Activated CD8-positive, alpha-beta T cell treated with anti-CD3 and anti-CD28 coated beads, Interleukin-2, amount 10 ng/mL, durations not matched to agents 7 days and 5 days (primary cell): ENCODE measurements around the gene TMEM117. TPM values are rescaled to one million over a fixed set of nuclear protein-coding genes. Genes with fewer than 3 reads are reported as not detected.
"Not testable (repeated sequence)": the region's sequence is repeated elsewhere in the genome, so short reads cannot be mapped to it uniquely, and the experiment has no call there.

Source experiments
- ATAC-seq: fragments of 150-1000 bp; cut with Tn5 transposase; one replicate; pipeline ENCODE4 v1.10.0; 2021; ENCODE audit warnings: moderate library complexity
- CTCF ChIA-PET: fragments of 350-600 bp; sonication (Branson Sonifier 250); formaldehyde crosslinking; loops from one replicate; lab custom pipeline; 2021; ENCODE audit warnings: antibody characterized with exemption; lab: Charles Lee
- POLR2A ChIA-PET: fragments of 350-600 bp; sonication (Branson Sonifier 250); formaldehyde crosslinking; loops from one replicate; lab custom pipeline; 2021; ENCODE audit warnings: antibody characterized with exemption; lab: Charles Lee
- DNase-seq: peaks from one replicate; pipeline ENCODE4 v3.0.0-alpha.2; 2020
- H3K27ac Mint-ChIP-seq: one replicate; pipeline ENCODE4 v1.8.0; 2021; ENCODE audit warnings: mild to moderate bottlenecking, mixed read lengths
- H3K27me3 Mint-ChIP-seq: one replicate; pipeline ENCODE4 v1.8.0; 2021; ENCODE audit warnings: low read depth, mixed read lengths
- H3K36me3 Mint-ChIP-seq: one replicate; pipeline ENCODE4 v1.8.0; 2021; ENCODE audit warnings: low read depth, mixed read lengths
- H3K4me1 Mint-ChIP-seq: one replicate; pipeline ENCODE4 v1.8.0; 2021; ENCODE audit warnings: low read depth, mixed read lengths
- H3K4me3 Mint-ChIP-seq: one replicate; pipeline ENCODE4 v1.8.0; 2021; ENCODE audit warnings: mild to moderate bottlenecking, mixed read lengths
- H3K9me3 Mint-ChIP-seq: one replicate; pipeline ENCODE4 v1.8.0; 2022; ENCODE audit warnings: mixed read lengths; ENCODE audit not compliant: insufficient read depth
- total RNA-seq, 2 experiments: library from RNA; stranded (reverse); gene quantifications; one replicate each; pipeline ENCODE4 v1.2.3, GENCODE V29; 2021

The TMEM117 gene
- total RNA-seq, 2 experiments from 2014 or later: 0.24 to 0.86 TPM

- no peak overlapping the region for H3K27ac Mint-ChIP-seq
- H3K4me1 Mint-ChIP-seq: no peaks in the 10 kb centered on the region
- no peaks in the 10 kb centered on the region for H3K9me3 Mint-ChIP-seq
- no peak for ATAC-seq
- CTCF ChIA-PET: interaction anchor here (0.6 to 1.3 kb wide), 2 partner anchors 19 to 57 kb away, joined by 3 to 4 read pairs; no protein-coding TSS in a partner anchor
- no peaks in the 10 kb centered on the region for H3K36me3 Mint-ChIP-seq
- H3K27me3 Mint-ChIP-seq: no peaks in the 10 kb centered on the region
- POLR2A ChIA-PET: no interaction called here
- no peak overlapping the region for H3K4me3 Mint-ChIP-seq
- no peak for DNase-seq
Measured at GRCh38 chr12:43863770-43864366, 28.0 kb downstream of the TMEM117 start.

GRCh38 chr12:43864557-43864956, 28.7 kb downstream of the TMEM117 start:
- CTCF ChIA-PET, DNase-seq, H3K4me3 Mint-ChIP-seq, POLR2A ChIA-PET, H3K27ac Mint-ChIP-seq, ATAC-seq, H3K36me3 Mint-ChIP-seq, H3K9me3 Mint-ChIP-seq, H3K27me3 Mint-ChIP-seq, H3K4me1 Mint-ChIP-seq: not testable (repeated sequence)

DNA sequence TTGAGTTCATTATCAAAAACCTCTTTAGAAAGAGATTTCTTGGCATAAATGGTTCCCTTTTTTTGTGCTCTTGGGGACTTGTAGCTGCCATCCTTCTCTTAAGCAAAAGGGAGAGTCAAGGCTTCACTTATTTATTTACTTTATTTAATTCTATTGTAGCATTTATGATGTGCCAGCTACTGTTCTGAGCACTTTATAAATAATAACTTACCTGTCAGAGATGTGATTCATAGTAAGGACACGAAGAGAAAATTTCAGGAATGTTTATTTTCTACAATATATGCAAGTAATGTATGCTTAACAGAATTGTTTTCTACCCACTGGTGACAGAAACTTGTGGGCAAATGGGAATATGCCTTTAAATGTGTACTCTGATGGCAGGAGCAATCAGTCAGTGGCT, 33.3 kb downstream of the TMEM117 start:
- Mint-ChIP-seq H3K27me3 (peaks cover 4% of the 10 kb centered on the region), H3K27ac (no peak overlapping the region), H3K36me3 (no peaks in the 10 kb centered on the region), H3K9me3 (no peaks in the 10 kb centered on the region), H3K4me3 (no peak overlapping the region), H3K4me1 (no peaks in the 10 kb centered on the region)
- CTCF ChIA-PET: no interaction called here
- ATAC-seq: no peak
- no peak for DNase-seq
- POLR2A ChIA-PET: no interaction called here

GRCh38 chr12:43869765-43870164, 33.9 kb downstream of the TMEM117 start:
- H3K27ac Mint-ChIP-seq, H3K36me3 Mint-ChIP-seq, CTCF ChIA-PET, H3K4me3 Mint-ChIP-seq, H3K4me1 Mint-ChIP-seq, DNase-seq, H3K9me3 Mint-ChIP-seq, POLR2A ChIA-PET, ATAC-seq, H3K27me3 Mint-ChIP-seq: not testable (repeated sequence)

DNA sequence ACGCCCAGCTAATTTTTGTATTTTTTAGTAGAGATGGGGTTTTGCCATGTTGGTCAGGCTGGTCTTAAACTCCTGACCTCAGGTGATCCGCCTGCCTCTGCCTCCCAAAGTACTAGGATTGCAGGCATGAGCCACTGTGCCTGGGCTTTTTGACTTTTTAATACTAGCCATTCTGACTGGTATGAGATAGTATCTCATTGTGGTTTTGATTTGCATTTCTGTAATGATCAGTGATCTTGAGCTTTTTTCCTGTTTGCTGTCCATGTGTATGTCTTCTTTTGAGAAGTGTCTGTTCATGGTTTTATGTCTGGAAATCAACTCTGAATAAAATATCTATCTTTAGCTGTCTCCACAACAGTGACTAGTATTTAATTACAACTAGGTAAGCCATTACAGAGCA, 35.4 kb downstream of the TMEM117 start:
- H3K27me3 Mint-ChIP-seq, H3K4me3 Mint-ChIP-seq, DNase-seq, ATAC-seq, POLR2A ChIA-PET, H3K4me1 Mint-ChIP-seq, H3K27ac Mint-ChIP-seq, H3K9me3 Mint-ChIP-seq, H3K36me3 Mint-ChIP-seq: not testable (repeated sequence)
- CTCF ChIA-PET: interaction anchor here (1.2 to 1.6 kb wide), 2 partner anchors 12 to 13 kb away, joined by 4 to 5 read pairs; no protein-coding TSS in a partner anchor

- Mint-ChIP-seq H3K36me3 (no peaks in the 10 kb centered on the region), H3K27ac (no peak overlapping the region), H3K4me1 (no peaks in the 10 kb centered on the region), H3K4me3 (no peak overlapping the region), H3K9me3 (no peaks in the 10 kb centered on the region), H3K27me3 (peaks cover 4% of the 10 kb centered on the region)
- DNase-seq (no peak), ATAC-seq (no peak)
- ChIA-PET CTCF (interaction anchor here (1.2 to 1.6 kb wide), 2 partner anchors 11 to 12 kb away, joined by 4 to 5 read pairs; no protein-coding TSS in a partner anchor), POLR2A (no interaction called here)
Measured at GRCh38 chr12:43872396-43872795, 36.5 kb downstream of the TMEM117 start.

- ATAC-seq (no peak), DNase-seq (no peak)
- ChIA-PET POLR2A (interaction anchor here (1.0 kb wide), 1 partner anchor 72 kb away, joined by 4 read pairs; the partner anchor contains the start of gene TWF1), CTCF (interaction anchor here (0.8 kb wide), 1 partner anchor 42 kb away, joined by 3 read pairs; the partner anchor contains the start of gene TMEM117)
- Mint-ChIP-seq H3K36me3 (no peaks in the 10 kb centered on the region), H3K27ac (no peak overlapping the region), H3K9me3 (no peaks in the 10 kb centered on the region), H3K4me1 (no peaks in the 10 kb centered on the region), H3K27me3 (peaks cover under 1% of the 10 kb centered on the region), H3K4me3 (no peak overlapping the region)
Measured at GRCh38 chr12:43878050-43878449, 42.2 kb downstream of the TMEM117 start.

DNA sequence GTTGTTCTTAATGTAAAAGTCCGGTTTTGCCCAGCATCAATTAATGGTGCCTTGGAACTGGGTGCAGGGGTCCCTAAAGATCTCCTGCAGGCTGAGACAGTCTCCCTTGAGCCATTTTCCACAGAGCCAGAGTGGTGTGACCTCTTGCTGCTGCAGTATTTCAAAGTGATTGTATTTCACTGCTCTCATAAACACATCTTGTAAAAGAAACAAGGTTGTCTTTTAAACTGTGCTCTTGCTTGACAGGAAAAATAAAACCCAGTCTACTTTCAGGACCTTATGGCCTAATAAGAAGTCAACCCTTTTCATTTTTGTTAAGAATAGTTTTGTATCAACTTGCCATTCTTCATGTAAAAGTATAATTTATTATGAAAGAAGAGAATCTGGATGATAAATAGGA, 44.7 kb downstream of the TMEM117 start:
- Mint-ChIP-seq H3K9me3 (no peaks in the 10 kb centered on the region), H3K27ac (no peak overlapping the region), H3K27me3 (no peaks in the 10 kb centered on the region), H3K4me1 (no peaks in the 10 kb centered on the region), H3K4me3 (no peak overlapping the region), H3K36me3 (no peaks in the 10 kb centered on the region)
- ChIA-PET POLR2A (no interaction called here), CTCF (interaction anchor here (0.8 to 4.2 kb wide), 2 partner anchors 74 to 436 kb away, joined by 4 to 28 read pairs; partner anchors contain the start of gene TWF1)
- ATAC-seq (no peak), DNase-seq (no peak)

- H3K27ac Mint-ChIP-seq: no peak overlapping the region
- no peaks in the 10 kb centered on the region for H3K27me3 Mint-ChIP-seq
- ChIA-PET CTCF (interaction anchor here (0.7 to 4.2 kb wide), 23 partner anchors 9 to 439 kb away, joined by 3 to 34 read pairs (median 4); partner anchors contain the start of gene TWF1), POLR2A (interaction anchor here (1.2 to 2.0 kb wide), 2 partner anchors 76 to 123 kb away, joined by 3 to 10 read pairs; partner anchors contain the start of gene TWF1)
- H3K4me1 Mint-ChIP-seq: no peaks in the 10 kb centered on the region
- H3K4me3 Mint-ChIP-seq: no peak overlapping the region
- H3K9me3 Mint-ChIP-seq: no peaks in the 10 kb centered on the region
- ATAC-seq (peak; percentile 65), DNase-seq (peak; percentile 60)
- no peaks in the 10 kb centered on the region for H3K36me3 Mint-ChIP-seq
Measured at GRCh38 chr12:43882578-43883178, 46.8 kb downstream of the TMEM117 start.

DNA sequence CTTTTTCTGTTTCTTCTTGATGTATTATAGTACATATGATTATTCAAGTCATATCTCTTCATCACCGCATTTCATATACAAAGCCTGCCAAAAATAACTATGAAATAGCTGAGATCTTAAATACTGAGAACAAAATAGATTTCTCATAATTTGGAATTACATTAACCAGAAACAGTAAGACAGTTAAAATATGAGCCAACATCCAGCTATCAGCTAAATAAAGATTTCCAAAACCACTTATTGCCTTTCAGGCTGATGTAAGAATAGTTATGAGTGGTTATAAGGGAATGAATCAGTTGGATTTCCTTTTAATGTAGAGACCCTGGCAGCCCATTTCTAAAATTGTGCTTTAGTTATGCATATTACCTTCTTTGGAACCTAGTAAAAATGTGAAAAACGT, 47.4 kb downstream of the TMEM117 start:
- ATAC-seq (no peak), DNase-seq (no peak)
- Mint-ChIP-seq H3K9me3 (no peaks in the 10 kb centered on the region), H3K4me1 (no peaks in the 10 kb centered on the region), H3K4me3 (no peak overlapping the region), H3K27ac (no peak overlapping the region), H3K27me3 (no peaks in the 10 kb centered on the region), H3K36me3 (no peaks in the 10 kb centered on the region)
- ChIA-PET POLR2A (interaction anchor here (1.2 kb wide), 1 partner anchor 124 kb away, joined by 3 read pairs; no protein-coding TSS in a partner anchor), CTCF (interaction anchor here (0.7 to 4.2 kb wide), 19 partner anchors 8 to 440 kb away, joined by 3 to 34 read pairs (median 4); partner anchors contain the start of gene TWF1)

GRCh38 chr12:43883748-43884147, 47.9 kb downstream of the TMEM117 start:
- ATAC-seq: no peak
- no peaks in the 10 kb centered on the region for H3K27me3 Mint-ChIP-seq
- H3K4me3 Mint-ChIP-seq: no peak overlapping the region
- no peaks in the 10 kb centered on the region for H3K36me3 Mint-ChIP-seq
- H3K9me3 Mint-ChIP-seq: no peaks in the 10 kb centered on the region
- no peak overlapping the region for H3K27ac Mint-ChIP-seq
- CTCF ChIA-PET: interaction anchor here (0.7 to 4.2 kb wide), 9 partner anchors 12 to 440 kb away, joined by 3 to 34 read pairs (median 7); partner anchors contain the start of gene TWF1
- H3K4me1 Mint-ChIP-seq: no peaks in the 10 kb centered on the region
- DNase-seq: no peak
- POLR2A ChIA-PET: interaction anchor here (1.2 kb wide), 1 partner anchor 124 kb away, joined by 3 read pairs; no protein-coding TSS in a partner anchor
